Nucleus accumbens (tissue), 56 donors: ENCODE results near the gene VAMP4.

ENCODE experiments used
- DNase-seq, 56 donors: peaks; one replicate each; lab custom pipeline; 2025; lab: John Stamatoyannopoulos, UW

Gene VAMP4

GRCh38 chr1:171654201-171654941 is 87.5 kb downstream of the VAMP4 start:
- DNase-seq: peak in 1 of 56 donors; percentile 2

GRCh38 chr1:171653796-171654195 is 88.1 kb downstream of the VAMP4 start:
- no peak for DNase-seq

GRCh38 chr1:171652234-171652822 is 89.5 kb downstream of the VAMP4 start, which contains the start of gene MYOC:
TSS of gene MYOC (minus strand) at chr1:171652688. CDS start at chr1:171652611, 77 bp downstream.
- DNase-seq: no peak
